Activated gamma-delta T cell treated with anti-CD3 and anti-CD28 coated beads, Interleukin-2, amount 50 U/mL, for 16 hours (primary cell): Measurements from ENCODE around the gene ACSM3.
A peak's percentile ranks its signal among the peaks of the same experiment; 100 is the strongest.
"Not testable (repeated sequence)": the region's sequence is repeated elsewhere in the genome, so short reads cannot be mapped to it uniquely, and the experiment has no call there.

Source experiments
- DNase-seq: peaks from one replicate; pipeline ENCODE4 v3.0.0-alpha.2; 2020; ENCODE audit warnings: low read depth

The ACSM3 gene

GRCh38 chr16:20760346-20760745 lies 3.5 kb upstream of the ACSM3 start:
- no peak for DNase-seq

- DNase-seq: no peak
Observed at GRCh38 chr16:20761175-20761574, 2.6 kb upstream of the ACSM3 start.

- DNase-seq: no peak
Observed at GRCh38 chr16:20762404-20763123, 1.2 kb upstream of the ACSM3 start.

GRCh38 chr16:20764448-20764847 lies 634 bp downstream of the ACSM3 start:
- not testable (repeated sequence) for DNase-seq

DNA sequence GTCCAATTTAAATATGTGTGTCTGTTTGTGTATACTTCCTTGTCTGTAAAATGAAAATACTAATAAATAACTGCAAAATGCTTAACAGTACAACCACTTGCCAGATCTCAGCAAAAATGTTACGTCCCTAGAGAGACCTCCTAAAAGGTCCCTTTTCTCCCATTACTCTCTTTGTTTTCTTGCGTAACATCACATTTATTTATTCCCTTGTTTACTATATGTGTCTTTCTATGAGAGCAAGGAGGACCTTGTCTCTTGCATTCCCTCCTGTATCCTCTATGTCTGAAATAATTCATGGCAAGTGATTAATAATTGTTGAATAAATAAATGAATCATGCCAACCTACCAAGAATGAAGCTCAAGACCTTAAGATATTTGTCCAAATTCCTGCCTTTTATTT lies 1.9 kb downstream of the ACSM3 start:
- DNase-seq: no peak

GRCh38 chr16:20766294-20766693 lies 2.5 kb downstream of the ACSM3 start:
- DNase-seq: no peak

- no peak for DNase-seq
Observed at GRCh38 chr16:20767577-20767976, 3.8 kb downstream of the ACSM3 start.

- DNase-seq: no peak
Observed at GRCh38 chr16:20768121-20768520, 4.3 kb downstream of the ACSM3 start.

DNA sequence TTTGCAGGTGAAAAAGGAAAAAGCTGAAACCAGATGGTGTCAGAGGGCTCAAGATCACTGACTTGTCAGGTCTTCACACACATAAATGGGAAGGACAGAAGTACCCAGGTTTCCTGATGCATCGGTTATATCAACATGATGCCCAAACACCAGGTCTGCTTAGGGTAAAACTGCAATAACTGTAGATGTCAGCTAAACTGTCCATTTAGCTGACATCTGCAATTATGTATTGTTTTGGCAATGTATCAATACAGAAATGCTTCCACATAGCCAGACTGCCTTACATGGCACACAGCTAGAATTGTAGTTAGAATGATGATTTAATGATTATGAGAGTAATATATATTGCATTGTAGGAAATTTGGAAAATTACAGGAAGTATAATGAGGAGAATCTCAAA lies 5.0 kb downstream of the ACSM3 start:
- DNase-seq: no peak

DNA sequence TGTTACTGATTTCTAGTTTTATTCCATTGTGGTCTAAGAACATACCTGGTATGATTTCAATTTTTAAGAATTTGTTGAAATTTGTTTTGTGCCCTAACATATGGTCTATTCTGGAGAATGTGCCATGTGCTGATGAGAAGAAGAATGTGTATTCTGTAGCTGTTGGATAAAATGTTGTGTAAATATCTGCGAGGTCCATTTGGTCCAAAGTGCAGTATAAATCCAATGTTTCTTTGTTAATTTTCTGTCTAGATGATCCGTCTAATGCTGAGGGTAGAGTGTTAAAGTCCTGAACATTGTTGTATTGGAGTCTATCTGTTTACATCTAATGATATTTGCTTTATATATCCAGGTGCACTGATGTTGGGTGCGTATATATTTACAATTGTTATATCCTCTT lies 9.9 kb downstream of the ACSM3 start:
- no peak for DNase-seq

DNA sequence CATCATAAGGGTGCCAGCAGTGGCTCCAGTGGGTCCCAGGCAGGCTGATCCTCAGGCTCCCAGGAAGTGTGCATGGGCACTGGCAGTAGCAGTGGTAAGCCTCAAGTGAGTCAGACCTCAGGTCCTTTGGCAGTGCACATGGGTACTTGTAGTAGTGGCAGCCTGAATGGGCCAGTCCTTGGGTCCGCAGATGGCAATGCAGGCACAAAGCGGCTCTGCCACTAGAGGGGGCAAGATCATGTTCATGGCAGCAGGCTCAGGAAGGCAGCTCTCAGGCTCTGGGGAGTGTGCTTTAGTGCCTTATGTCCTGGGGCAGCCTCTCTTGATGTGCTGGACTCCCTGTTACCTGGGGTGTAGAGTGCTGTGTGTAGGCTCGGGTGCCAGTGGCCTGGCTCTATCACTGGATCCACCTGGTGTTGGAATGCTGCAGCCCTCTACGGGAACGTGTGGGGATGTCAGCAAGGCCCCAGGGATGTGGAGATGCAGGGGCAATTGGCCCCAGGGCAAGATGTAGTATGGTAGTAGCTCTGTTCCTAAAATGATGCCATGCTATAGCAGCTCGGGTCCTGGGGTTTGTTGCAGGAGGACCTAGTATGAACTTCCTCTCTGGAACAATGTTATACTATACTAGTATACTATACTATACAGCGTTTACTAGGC lies 11.0 kb downstream of the ACSM3 start:
- DNase-seq: peak; percentile 7

DNA sequence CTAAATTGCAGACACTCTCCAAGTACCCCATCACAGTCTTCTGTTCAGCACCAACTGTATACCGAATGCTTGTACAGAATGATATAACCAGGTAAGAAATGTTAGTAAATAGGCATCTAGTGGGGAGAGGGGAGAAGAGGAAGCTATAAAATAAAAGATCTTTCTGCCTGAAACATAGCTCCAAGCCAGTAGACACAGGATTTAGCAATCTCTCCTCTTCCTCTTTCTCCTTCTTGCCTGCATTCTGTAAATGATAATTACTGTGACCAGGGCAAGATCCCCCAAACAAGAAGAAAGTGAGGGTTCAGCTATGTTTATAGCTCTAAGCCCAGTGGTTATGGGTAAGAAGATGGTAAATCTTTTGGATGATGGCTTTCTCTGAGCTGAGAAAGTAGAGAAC lies 17.9 kb downstream of the ACSM3 start:
- no peak for DNase-seq

DNA sequence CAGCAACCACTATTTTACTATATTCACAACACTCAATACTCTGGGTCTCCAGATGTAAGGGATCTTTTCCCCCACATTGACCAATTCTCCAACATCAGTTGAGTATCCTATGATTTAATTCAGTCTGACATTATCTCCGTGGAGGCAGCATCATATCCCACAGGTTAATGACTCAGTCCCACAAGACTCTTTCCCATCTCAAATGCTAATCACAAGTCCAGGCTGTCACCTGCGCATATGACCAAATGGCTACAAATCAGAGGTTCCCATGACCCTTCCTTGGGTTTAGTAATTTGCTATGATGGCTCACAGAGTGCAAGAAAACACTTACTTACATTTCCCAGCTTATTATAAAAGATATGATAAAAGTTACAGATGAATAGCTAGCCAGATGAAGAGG lies 18.7 kb downstream of the ACSM3 start:
- no peak for DNase-seq

- no peak for DNase-seq
Observed at GRCh38 chr16:20784204-20784603, 20.4 kb downstream of the ACSM3 start.

- no peak for DNase-seq
Observed at GRCh38 chr16:20789130-20789529, 25.3 kb downstream of the ACSM3 start.

- DNase-seq: no peak
Observed at GRCh38 chr16:20791923-20792612, 28.3 kb downstream of the ACSM3 start.

DNA sequence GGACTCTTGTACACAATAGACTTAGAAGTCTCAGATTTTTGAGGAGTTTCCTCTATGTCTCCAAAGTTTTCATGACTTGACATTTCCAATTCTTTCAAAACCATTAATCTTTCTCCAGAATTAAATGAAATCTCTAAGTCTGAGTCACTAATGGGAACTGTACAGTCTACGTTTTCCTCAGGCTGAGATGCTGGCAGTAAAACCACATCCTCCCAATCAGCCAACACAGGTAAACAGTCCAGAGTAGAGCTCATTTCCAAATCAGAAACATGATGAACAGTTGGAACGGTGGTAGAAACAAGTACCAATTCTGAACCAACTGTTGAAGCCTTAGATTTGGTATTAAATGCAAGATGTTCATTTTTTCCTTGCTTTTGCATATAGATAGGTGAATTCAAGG lies 34.5 kb downstream of the ACSM3 start:
- no peak for DNase-seq

- no peak for DNase-seq
Observed at GRCh38 chr16:20799599-20799998, 35.8 kb downstream of the ACSM3 start.

DNA sequence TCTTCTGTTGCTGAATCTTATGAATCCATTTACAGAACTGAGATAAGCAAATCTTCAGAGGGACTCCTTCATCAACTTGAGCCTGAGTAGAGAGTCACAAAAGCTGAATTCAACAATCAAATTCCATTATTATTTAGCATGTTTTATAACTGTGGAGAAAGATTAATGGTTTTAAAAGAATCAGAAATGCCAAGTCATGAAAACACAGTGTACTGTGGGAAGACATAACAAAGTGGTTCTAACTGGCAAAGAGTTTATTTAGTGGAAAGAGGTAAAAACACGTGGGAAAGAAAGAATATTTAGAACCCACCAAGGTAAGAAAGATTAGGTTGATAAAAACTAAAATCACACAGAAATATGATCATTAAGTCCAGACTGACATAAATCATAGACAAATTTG lies 37.5 kb downstream of the ACSM3 start:
- DNase-seq: no peak

DNA sequence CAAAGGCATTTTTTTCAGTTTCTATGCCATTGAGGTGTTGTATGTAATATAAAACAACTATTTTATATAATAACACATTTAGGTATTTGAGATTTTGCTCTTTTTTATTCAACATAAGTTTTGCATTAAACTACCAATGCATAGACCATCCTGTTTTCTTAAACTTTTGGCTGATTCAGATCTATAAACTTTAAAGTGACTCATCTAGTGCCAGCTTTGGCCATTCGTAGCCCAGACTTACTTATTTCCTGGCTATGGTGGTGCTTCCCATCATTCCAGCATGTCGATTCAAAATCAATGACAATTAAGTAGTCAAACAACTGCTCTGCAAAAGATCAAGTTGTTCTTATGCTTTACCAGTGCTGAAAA lies 39.4 kb downstream of the ACSM3 start:
- DNase-seq: no peak

DNA sequence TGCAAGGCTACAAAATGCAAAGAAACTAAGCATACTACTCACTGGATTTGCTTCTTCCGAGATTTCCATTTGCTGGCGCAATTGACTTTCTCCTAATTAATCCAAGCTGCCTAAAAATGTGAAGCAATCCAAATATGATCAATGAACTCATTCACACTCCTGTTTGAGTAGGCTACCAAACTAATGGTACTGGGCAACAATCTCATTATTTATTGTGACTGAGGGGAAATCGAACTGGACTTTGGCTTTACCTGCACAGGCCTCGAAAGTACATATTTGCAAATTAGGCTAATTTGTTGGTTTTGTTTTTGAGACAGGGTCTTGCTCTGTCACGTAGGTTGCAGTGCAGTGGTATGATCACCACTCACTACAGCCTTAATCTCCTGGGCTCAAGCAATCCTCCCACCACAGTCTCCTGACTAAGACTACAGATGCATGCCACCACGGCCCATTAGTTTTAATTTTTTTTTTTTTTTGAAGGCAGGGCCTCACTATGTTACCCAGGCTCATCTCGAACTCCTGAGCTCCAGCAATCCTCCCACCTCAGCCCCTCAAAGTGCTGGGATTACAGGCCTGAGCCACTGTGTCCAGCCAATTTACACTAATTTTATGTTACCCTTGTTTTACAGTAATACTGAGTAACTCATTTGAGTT lies 39.9 kb downstream of the ACSM3 start:
- DNase-seq: no peak

- not testable (repeated sequence) for DNase-seq
Observed at GRCh38 chr16:20805684-20806167, 41.9 kb downstream of the ACSM3 start.
